Fibroblast of gingiva (primary cell): ENCODE results near the gene DBNDD2.

ENCODE experiments used
- DNase-seq: peaks from one replicate; pipeline ENCODE4 v3.0.0-alpha.2; 2011; ENCODE audit warnings: low read depth

Gene DBNDD2

GRCh38 chr20:45452772-45453691 is 44.9 kb downstream of the DBNDD2 start:
- DNase-seq: no peak

- DNase-seq: no peak
Measured at GRCh38 chr20:45456632-45457031, 48.5 kb downstream of the DBNDD2 start.

DNA sequence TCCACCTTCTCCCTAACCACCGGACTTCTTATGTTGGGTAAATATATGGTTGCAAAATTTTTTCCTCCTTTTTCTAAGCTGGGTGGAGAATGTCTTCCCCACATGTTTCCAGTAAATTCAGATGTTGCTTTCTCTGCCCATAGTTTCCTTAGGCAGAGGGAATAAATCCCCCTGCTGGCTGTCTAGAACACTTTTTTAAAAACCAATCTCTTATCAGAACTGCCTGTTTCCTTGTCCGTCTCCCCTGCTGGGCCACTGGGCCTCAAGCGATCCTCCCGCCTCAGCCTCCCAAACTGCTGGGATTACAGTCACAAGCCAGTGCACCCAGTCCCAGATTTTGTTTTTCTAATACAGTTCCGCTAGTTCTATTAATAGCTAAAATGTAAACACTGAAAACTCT is 51.5 kb downstream of the DBNDD2 start:
- DNase-seq: peak; percentile 17
